HG03354 (cell line): ENCODE data around the gene TRIO.

ENCODE experiments used
- ATAC-seq: cut with Tn5 transposase; IDR thresholded peaks from one replicate; pipeline ENCODE4 v1.9.1; 2021; ENCODE audit warnings: mild to moderate bottlenecking; ENCODE audit not compliant: unreplicated experiment, poor library complexity, severe bottlenecking

Gene TRIO

GRCh38 chr5:14216902-14217301, 73.8 kb downstream of the TRIO start:
- no peak for ATAC-seq

GRCh38 chr5:14217587-14217986, 74.4 kb downstream of the TRIO start:
- no peak for ATAC-seq

- ATAC-seq: no peak
These were observed 74.9 kb downstream of the TRIO start for GRCh38 chr5:14218011-14218410.

- ATAC-seq: no peak
These were observed 75.3 kb downstream of the TRIO start for GRCh38 chr5:14218480-14218879.

GRCh38 chr5:14218897-14219573, 75.9 kb downstream of the TRIO start:
- no peak for ATAC-seq

- ATAC-seq: no peak
These were observed 76.8 kb downstream of the TRIO start for GRCh38 chr5:14219800-14220512.

GRCh38 chr5:14220642-14221041, 77.5 kb downstream of the TRIO start:
- ATAC-seq: no peak

- ATAC-seq: no peak
These were observed 78.6 kb downstream of the TRIO start for GRCh38 chr5:14221732-14222131.

- ATAC-seq: no peak
These were observed 79.1 kb downstream of the TRIO start for GRCh38 chr5:14222206-14222605.

GRCh38 chr5:14223372-14223771, 80.2 kb downstream of the TRIO start:
- ATAC-seq: no peak

- peak; percentile 45 for ATAC-seq
These were observed 82.2 kb downstream of the TRIO start for GRCh38 chr5:14225173-14225834.

GRCh38 chr5:14226149-14226548, 83.0 kb downstream of the TRIO start:
- ATAC-seq: no peak

- no peak for ATAC-seq
These were observed 83.4 kb downstream of the TRIO start for GRCh38 chr5:14226554-14226953.

- ATAC-seq: no peak
These were observed 83.8 kb downstream of the TRIO start for GRCh38 chr5:14226992-14227391.

GRCh38 chr5:14227513-14227912, 84.4 kb downstream of the TRIO start:
- ATAC-seq: no peak

- no peak for ATAC-seq
These were observed 85.1 kb downstream of the TRIO start for GRCh38 chr5:14228219-14228618.

- no peak for ATAC-seq
These were observed 86.0 kb downstream of the TRIO start for GRCh38 chr5:14229181-14229580.

GRCh38 chr5:14229734-14230133, 86.6 kb downstream of the TRIO start:
- no peak for ATAC-seq

GRCh38 chr5:14231156-14231555, 88.0 kb downstream of the TRIO start:
- no peak for ATAC-seq

- ATAC-seq: no peak
These were observed 88.7 kb downstream of the TRIO start for GRCh38 chr5:14231890-14232289.

- ATAC-seq: no peak
These were observed 91.1 kb downstream of the TRIO start for GRCh38 chr5:14234204-14234603.
